GM10266 (cell line): ENCODE data around the gene LYSMD1.

Source experiments
- DNase-seq: peaks from one replicate; pipeline ENCODE4 v3.0.0; 2012; ENCODE audit errors: extremely low spot score
- TF ChIP-seq, protein P1 (sequence below): IDR thresholded peaks from 2 replicates; pipeline ENCODE4 v1.5.1; 2012; ENCODE audit warnings: mild to moderate bottlenecking, low read depth; ENCODE audit not compliant: control insufficient read depth, insufficient read depth; ENCODE audit errors: missing control alignments

The LYSMD1 gene

DNA sequence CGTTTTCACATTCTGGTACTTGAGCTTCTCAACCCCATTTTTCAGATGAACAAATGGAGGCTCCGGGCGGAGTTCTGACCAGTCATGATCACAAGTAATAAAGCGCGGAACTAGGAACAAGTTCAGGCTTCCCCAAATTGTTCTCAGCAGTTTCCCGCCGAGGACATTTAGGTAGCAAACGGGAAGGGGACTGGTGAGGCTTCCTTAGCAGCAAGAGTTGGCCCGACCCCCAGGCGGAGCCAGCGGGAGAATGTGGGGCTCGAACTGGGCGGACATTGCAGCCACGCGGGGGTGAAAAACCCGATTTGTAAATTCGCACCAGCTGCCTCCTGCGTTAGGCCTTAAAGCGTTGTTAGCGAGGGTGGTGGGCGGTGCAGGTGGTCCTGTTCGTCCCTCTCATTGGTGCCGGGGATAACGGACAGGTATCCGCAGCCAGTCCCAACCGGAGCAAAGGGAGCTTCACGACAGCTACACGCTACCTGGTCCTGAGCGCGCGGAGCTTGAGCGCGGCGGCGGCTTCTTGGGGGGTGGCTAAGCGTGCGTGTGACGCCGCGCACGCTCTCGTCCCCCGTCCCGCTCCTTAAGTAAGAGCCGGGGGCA, 34.6 kb downstream of the LYSMD1 start:
- peak; percentile 94 for DNase-seq

DNA sequence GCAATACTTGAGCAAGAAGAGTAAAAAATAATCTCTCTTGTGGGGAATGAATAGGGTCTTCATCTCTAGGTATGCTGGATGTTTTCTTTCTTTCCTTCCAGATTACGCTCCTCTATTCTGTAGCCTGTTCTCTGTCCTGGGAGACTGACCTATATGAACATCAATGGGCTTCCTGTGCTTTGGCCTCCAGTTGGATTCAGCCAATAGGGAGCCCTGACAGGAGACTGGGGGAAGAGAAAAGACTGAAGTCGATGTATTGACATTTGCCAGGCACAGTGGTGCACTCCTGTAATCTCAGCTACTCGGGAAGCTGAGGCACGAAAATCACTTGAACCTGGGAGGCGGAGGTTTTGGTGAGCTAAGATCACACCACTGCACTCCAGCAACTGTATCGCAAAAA, 36.9 kb downstream of the LYSMD1 start:
- DNase-seq = no peak
- TF ChIP-seq, protein P1, sequence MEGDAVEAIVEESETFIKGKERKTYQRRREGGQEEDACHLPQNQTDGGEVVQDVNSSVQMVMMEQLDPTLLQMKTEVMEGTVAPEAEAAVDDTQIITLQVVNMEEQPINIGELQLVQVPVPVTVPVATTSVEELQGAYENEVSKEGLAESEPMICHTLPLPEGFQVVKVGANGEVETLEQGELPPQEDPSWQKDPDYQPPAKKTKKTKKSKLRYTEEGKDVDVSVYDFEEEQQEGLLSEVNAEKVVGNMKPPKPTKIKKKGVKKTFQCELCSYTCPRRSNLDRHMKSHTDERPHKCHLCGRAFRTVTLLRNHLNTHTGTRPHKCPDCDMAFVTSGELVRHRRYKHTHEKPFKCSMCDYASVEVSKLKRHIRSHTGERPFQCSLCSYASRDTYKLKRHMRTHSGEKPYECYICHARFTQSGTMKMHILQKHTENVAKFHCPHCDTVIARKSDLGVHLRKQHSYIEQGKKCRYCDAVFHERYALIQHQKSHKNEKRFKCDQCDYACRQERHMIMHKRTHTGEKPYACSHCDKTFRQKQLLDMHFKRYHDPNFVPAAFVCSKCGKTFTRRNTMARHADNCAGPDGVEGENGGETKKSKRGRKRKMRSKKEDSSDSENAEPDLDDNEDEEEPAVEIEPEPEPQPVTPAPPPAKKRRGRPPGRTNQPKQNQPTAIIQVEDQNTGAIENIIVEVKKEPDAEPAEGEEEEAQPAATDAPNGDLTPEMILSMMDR = no peak

More for the DNA sequence above, 34.6 kb downstream of the LYSMD1 start:
- TF ChIP-seq, protein P1 = no peak

DNA sequence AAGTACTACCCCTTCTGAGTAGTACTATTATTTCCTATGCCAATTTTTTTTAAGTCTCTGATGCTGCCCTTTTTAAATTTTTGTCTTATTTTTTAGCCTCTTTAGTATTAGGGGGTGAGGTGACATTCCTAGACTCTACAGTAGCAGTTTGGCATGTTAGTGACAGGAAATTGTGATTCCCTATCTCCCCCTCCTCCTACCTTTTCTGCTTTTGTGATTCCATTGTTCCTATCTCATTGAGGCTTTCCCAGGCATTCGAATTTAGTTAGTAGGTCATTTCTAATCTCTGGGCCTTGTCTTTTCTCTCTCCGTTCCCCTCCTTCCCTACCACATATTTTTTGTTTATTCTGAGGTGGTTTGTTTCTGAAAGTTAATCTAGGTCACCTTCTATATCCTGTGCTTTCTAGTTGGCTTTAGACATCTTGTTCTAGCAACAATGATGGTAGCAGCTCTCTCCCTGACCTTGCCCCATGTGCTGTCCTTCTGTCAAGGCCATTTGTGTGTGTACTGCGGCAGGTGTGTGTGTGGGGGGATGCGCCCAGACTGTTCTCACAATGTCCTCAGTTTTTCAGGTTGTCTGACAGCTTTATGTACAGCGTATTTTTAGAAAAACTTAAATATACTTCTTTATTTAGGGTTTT, 40.8 kb downstream of the LYSMD1 start:
- no peak for DNase-seq
- TF ChIP-seq, protein P1 = no peak

DNA sequence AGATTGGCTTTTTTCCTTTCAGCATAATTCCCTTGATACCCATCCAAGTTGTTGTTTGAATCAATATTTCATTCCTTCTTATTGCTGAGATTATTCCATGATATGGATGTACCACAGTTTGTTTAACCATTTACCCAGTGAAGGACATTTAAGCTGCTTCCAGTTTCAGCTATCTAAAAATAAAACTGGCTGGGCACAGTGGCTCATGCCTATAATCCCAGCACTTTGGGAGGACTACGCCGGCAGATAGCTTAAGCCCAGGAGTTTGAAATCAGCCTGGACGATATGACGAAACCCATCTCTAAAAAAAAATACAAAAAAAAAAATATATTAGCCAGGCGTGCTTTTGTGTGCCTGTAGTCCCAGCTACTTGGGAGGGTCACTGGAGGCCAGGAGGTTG, 51.8 kb downstream of the LYSMD1 start:
- TF ChIP-seq, protein P1 = no peak
- no peak for DNase-seq
